HG02623 (cell line): ENCODE data around the gene CLTRN.
"Not testable (repeated sequence)": the region's sequence is repeated elsewhere in the genome, so short reads cannot be mapped to it uniquely, and the experiment has no call there.

Experiments used
- ATAC-seq: cut with Tn5 transposase; IDR thresholded peaks from one replicate; pipeline ENCODE4 v1.9.1; 2021; ENCODE audit warnings: moderate library complexity; ENCODE audit not compliant: unreplicated experiment

CLTRN gene

GRCh38 chrX:15653961-15654360 is 10.6 kb downstream of the CLTRN start:
- ATAC-seq = no peak

DNA sequence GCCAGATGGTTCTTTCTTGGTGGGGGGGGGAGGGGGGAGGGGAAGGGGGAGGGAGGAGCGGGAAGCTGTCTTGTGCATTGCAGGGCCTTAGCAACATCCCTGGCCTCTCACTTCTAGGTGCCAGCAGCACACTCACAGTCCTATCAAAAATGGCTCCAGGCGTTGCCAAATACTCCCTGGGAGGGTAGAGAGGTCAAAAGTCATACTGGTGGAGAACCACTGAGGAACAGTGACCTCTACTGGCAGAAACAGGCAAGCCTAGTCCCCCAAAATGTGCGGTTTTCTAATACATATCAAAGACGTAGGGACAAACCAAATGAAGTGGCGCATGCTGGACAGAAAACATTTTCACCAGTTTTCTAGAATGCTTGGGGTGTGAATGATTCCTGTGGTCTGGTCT is 17.1 kb downstream of the CLTRN start:
- ATAC-seq = not testable (repeated sequence)

DNA sequence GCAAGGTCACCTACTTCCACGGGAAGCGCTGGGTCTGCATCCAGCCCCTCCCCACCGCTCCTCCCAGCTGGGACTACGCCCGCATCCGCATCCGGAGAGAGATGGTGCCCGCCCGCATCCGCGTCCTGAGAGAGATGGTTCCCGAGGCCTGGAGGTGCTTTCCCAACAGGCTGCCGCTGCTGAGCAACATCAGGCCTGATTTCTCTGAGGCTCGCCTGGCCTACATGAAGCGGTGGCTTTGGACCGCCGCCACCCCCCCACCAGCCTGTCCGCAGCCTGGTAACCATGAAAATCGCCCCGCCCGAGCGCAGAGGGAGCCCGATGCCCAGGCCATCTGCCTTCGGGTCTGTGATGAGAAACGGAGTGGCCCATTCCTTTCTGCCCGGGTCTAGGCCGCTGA is 18.1 kb downstream of the CLTRN start:
- no peak for ATAC-seq

- no peak for ATAC-seq
Observed at GRCh38 chrX:15646031-15646430, 18.6 kb downstream of the CLTRN start.

- ATAC-seq = no peak
Observed at GRCh38 chrX:15645266-15645665, 19.3 kb downstream of the CLTRN start.

DNA sequence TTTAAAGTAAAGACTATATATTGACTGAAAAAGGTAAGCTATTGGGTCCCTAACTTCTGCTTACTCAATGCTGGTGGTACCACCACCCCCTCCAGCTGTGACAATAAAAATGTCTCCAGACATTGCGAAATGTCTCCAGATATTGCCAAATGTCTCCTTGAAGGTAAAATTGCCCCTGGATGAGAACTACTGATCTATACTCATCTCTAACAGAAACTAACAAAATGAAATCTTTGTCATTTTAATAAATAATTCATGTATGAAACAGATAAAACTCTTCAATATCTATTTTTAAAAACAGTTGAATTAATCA is 20.1 kb downstream of the CLTRN start:
- ATAC-seq = no peak

DNA sequence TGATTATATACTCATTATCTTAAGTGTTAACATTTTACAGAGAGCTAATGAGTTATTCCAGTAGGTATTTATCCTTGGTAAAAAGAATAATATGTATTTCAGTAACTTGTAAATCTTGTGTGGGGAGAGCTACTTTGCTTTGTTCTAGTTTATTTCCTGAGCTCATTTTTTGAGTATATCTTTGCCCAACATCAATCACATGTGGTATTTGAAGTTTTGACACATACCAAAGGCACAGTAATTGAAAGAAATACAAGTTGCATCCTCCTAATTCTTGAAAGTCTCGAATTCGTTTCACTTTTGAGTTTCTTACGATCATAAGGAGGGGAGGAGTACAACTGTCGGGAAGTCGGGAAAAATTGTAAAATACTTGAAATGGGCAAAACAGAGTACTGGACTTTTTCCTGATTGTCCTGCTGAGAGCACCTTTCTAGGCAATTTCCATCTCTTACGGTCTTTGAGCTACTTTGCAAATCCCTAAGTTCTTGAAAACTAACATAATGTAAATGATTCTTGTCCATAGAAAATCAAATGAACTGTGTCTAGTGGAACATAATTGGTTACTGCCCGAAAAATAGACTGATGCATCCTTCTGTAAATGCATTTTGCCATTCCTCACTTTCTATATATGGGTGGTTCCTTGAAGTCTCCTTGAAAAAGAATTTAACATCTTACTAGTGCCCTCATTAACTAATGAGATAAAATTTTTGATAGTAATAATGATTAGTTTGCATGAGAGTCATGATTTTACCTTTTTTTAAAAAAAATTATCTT is 20.6 kb downstream of the CLTRN start:
- no peak for ATAC-seq

- ATAC-seq = no peak
Observed at GRCh38 chrX:15631637-15632036, 33.0 kb downstream of the CLTRN start.

GRCh38 chrX:15623054-15623453 is 41.6 kb downstream of the CLTRN start:
- ATAC-seq = no peak

DNA sequence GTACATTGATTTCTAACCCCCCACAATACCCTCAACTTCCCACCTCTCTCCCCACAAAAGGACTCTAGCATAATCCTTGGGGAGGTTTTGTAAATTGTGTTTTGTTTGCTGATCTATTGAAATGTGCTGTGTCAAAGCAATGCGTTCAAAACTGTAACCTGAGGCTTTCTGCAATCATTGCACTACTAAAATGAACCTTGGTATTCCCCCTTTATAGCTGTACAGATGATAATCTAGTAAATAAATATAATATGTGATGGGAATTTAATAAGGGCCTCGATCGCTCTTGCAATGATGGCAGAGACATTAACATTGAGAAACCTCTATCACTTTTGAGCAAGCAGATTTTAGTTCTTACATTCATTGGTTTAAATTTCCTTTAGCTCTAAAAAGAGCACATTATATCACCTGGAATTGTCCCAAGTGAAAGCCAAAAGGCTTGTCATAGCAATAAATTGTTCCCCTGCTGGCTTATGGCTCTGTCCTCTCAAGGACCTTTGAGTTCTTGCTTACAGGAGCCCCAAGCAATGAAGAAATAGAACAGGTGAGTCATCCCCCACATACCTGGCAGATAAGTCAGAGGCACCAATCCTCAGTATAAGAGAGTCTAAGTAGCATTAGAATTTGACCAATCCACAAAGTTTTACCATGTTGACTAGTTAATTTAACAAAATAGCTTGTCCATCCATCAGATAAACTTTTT is 45.4 kb downstream of the CLTRN start:
- ATAC-seq = no peak

GRCh38 chrX:15617111-15617510 is 47.5 kb downstream of the CLTRN start:
- no peak for ATAC-seq

DNA sequence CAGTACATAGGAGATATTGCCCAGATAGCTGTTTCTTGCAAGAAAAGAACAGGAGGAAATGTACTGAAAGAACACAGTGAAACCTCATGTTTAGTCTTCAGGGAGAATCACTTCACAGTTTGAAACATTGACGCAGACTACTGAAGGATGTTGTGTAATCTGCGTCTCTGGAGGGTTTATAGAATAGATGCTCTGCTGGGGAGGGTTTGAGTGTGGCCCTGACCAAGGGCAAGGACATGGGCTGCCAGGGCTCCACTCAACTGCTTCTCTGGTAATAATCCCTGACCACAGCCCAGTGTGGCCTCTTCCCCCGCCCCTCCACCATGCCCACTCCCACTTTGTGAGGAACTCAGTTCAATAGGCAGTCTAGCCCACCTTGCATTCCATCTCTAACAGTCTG is 48.1 kb downstream of the CLTRN start:
- ATAC-seq = no peak

DNA sequence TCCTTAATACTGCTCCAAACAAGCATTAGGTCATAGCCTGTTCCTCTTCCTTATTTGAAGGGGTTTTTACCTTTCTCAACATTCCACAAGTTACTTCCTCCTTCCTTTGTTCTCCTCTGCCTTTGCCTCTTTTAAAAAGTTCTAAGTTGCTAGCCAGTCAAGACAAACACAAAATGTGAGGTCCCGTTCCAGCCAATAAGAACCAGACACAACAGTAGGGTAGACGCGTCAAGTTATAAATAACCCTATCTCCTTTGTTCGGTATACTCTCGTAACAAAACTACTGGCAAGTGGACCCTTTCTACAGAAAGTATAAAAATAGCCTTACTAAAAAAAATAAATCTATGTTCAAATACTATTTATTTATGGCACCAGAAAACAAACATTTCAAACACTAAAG is 57.5 kb downstream of the CLTRN start:
- no peak for ATAC-seq

DNA sequence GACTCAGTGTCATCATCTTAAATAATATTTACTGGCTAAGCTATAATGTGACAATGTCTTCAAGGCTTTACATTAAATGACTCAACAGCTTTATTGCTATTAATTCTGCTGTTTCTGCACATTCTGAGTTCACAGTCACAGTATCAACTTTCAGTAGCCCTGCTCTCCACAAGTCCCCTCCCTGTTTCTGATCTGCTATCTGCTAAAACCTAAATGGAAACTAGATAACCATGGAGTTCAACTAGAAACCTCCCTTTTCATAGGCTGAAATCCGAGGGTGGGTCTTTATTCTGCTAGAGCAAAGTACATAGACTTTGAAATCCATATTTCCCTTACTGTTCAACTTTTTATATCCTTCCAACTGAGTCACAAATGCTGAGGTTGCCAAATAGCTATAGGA is 58.5 kb downstream of the CLTRN start:
- ATAC-seq = no peak

- no peak for ATAC-seq
Observed at GRCh38 chrX:15605226-15605625, 59.4 kb downstream of the CLTRN start.

DNA sequence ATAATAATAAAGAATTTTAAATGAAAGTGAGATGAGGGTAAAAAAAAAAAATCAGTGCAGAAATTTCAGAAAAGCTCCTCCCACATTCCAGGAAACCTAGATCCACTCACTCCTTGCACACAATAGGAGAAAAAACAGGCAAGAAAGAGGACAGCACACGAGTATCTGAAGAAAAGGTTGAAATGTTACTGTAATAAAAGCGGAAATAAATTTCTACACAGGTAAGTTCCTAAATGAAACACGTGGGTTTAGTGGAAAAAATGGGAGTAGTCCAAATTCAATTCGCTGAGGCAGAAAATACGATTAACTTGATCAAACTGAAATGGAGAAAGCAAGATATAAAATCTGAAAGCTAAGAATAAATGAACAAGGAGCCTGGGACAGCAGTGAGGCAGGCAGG is 61.8 kb downstream of the CLTRN start:
- ATAC-seq = no peak

GRCh38 chrX:15601932-15602331 is 62.7 kb downstream of the CLTRN start:
- ATAC-seq = no peak

- no peak for ATAC-seq
Observed at GRCh38 chrX:15600745-15601144, 63.9 kb downstream of the CLTRN start, which contains the start of gene ACE2. Gene ACE2 (minus strand): TSS chrX:15600960. CDS start chrX:15600911, 49 bp downstream.

DNA sequence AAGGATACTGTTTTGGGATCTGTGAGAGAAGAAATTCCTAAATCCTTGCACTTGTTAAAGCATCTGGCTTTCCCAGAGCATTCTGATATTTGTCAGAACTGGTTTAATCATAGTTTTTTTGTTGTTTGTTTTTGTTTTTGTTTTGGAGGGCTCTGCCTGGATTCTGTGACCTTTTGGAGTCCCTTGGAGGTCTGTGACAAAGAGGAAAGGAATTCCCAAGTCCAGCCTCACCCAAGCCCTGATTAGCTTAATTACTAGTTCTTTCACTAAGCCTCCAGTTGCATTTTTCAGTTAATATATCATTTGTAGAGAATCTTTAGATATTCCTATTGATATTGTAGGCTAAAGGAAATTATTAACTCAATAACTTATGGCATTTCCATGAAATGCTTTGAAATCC is 64.6 kb downstream of the CLTRN start:
- ATAC-seq = no peak

- no peak for ATAC-seq
Observed at GRCh38 chrX:15599461-15599860, 65.1 kb downstream of the CLTRN start.

GRCh38 chrX:15598026-15598425 is 66.6 kb downstream of the CLTRN start:
- ATAC-seq = no peak

GRCh38 chrX:15594371-15594770 is 70.2 kb downstream of the CLTRN start:
- ATAC-seq = no peak
